A673 (cell line): ENCODE measurements around the gene RPL28.

Experiments used
- EZH2 ChIP-seq: fragments of 200-600 bp; sonication (generic); IDR thresholded peaks from 2 replicates; pipeline ENCODE4 v1.6.1; 2017; ENCODE audit warnings: borderline replicate concordance, low read depth, mild to moderate bottlenecking, mixed read lengths, antibody characterized with exemption, low read length; ENCODE audit not compliant: poor library complexity, severe bottlenecking
- TF ChIP-seq, protein P1 (sequence below): fragments of 300-800, 200-600 bp; sonication (generic); conservative IDR thresholded peaks from 2 replicates; pipeline ENCODE4 v1.5.1; 2017; ENCODE audit warnings: low read depth, mild to moderate bottlenecking, antibody characterized with exemption, low read length, moderate library complexity, mixed read lengths

GRCh38 chr19:55348317-55349034 lies 37.3 kb upstream of the RPL28 start:
- TF ChIP-seq, protein P1, sequence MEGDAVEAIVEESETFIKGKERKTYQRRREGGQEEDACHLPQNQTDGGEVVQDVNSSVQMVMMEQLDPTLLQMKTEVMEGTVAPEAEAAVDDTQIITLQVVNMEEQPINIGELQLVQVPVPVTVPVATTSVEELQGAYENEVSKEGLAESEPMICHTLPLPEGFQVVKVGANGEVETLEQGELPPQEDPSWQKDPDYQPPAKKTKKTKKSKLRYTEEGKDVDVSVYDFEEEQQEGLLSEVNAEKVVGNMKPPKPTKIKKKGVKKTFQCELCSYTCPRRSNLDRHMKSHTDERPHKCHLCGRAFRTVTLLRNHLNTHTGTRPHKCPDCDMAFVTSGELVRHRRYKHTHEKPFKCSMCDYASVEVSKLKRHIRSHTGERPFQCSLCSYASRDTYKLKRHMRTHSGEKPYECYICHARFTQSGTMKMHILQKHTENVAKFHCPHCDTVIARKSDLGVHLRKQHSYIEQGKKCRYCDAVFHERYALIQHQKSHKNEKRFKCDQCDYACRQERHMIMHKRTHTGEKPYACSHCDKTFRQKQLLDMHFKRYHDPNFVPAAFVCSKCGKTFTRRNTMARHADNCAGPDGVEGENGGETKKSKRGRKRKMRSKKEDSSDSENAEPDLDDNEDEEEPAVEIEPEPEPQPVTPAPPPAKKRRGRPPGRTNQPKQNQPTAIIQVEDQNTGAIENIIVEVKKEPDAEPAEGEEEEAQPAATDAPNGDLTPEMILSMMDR = no peak
- no peak for TF ChIP-seq EZH2
